Testis (tissue), 3 donors: Measurements from ENCODE around the gene CDK5R1. TPM values are rescaled to one million over a fixed set of nuclear protein-coding genes. Genes with fewer than 3 reads are reported as not detected.

Experiments used
- DNase-seq: peaks from one replicate; pipeline ENCODE4 v3.0.0-alpha.2; 2019
- H3K27ac ChIP-seq, 2 donors: fragments of 200-600 bp; sonication (generic); one replicate each; pipeline ENCODE4 v1.5.1; 2019
- H3K27me3 ChIP-seq: fragments of 200-600 bp; sonication (generic); one replicate; pipeline ENCODE4 v1.5.1; 2019
- H3K36me3 ChIP-seq: fragments of 200-600 bp; sonication (generic); one replicate; pipeline ENCODE4 v1.5.1; 2017; ENCODE audit warnings: low read depth; ENCODE audit errors: missing control alignments
- H3K4me1 ChIP-seq: fragments of 200-600 bp; sonication (generic); one replicate; pipeline ENCODE4 v1.5.1; 2019
- H3K4me3 ChIP-seq, 2 donors: fragments of 200-600 bp; sonication (generic); one replicate each; pipeline ENCODE4 v1.5.1; 2017 to 2019
- H3K9me3 ChIP-seq: fragments of 200-600 bp; sonication (generic); one replicate; pipeline ENCODE4 v1.5.1; 2017
- POLR2A ChIP-seq: fragments of 450-650 bp; IDR thresholded peaks from one replicate; pipeline ENCODE4 v1.6.1; 2017; ENCODE audit warnings: antibody characterized with exemption, mild to moderate bottlenecking, moderate library complexity
- WGBS, 2 donors: methylation state at CpG; one replicate each; pipeline ENCODE4 v1.1.5; 2018; 5-methylcytosine and 5-hydroxymethylcytosine counted together
- intact Hi-C: fragments of 100-400 bp; cut with DNase I; formaldehyde crosslinking; loops from one replicate; pipeline ENCODE4 v1.15.1; 2023; ENCODE audit warnings: low total_unique reads
- polyA plus RNA-seq: library from polyadenylated mRNA; stranded (reverse); fragments of 350-450 nt; fragmentation: Illumina TruSeq; extraction: RNeasy Lipid Tissue Mini Kit (QIAGEN cat#74804); gene quantifications from one replicate; pipeline ENCODE4 v1.2.3, GENCODE V29; 2014; ENCODE audit warnings: low read depth, low replicate concordance; ENCODE audit not compliant: insufficient read depth
- total RNA-seq, 2 donors: library from RNA; depleted of rRNA; stranded (reverse); fragments of >200 nt; gene quantifications; one replicate each; pipeline ENCODE4 v1.2.3, GENCODE V29; 2016
- TF ChIP-seq, protein P1 (sequence below), 3 experiments: fragments of 450-650 bp in 2 of 3; fragments of 200-600 bp in 1 of 3; sonication (generic) in 1 of 3; IDR thresholded peaks; one replicate each; pipeline ENCODE4 v1.5.1; 2016 to 2019; ENCODE audit warnings: antibody characterized with exemption in 3 of 3, mild to moderate bottlenecking in 2 of 3, moderate library complexity in 1 of 3

The CDK5R1 gene
- total and polyA plus RNA-seq, 3 donors from 2014 or later: 13.2 to 17.0 (median 16.2) TPM

DNA sequence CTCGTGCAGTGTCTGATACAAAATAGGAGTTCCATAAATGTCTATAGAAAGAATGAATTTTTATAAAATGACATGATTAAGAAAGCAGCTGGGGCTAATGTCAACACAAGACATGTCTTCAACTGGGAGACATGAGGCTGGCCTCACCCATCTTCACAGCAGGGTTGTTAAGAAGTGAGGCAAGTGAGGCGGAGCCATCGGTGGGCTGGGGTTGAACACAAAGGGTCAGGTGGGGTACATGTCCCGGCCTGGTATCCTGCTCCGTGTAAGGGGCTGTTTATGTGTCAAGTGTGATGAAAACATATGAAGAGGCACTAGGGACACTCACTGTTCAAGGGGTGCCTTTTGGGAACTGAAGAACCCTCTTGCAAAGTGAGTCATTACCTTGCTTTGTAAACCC is 22.1 kb downstream of the CDK5R1 start:
- intact Hi-C loops: no loop called here
- no peaks in the 10 kb centered on the region for H3K9me3 ChIP-seq
- no peak overlapping the region for H3K4me3 ChIP-seq
- no peak for DNase-seq
- H3K36me3 ChIP-seq: no peaks in the 10 kb centered on the region
- H3K4me1 ChIP-seq: no peaks in the 10 kb centered on the region
- 89 to 91% methylated on average over 5 of the region's 5 CpGs for WGBS, 2 donors
- TF ChIP-seq, protein P1, sequence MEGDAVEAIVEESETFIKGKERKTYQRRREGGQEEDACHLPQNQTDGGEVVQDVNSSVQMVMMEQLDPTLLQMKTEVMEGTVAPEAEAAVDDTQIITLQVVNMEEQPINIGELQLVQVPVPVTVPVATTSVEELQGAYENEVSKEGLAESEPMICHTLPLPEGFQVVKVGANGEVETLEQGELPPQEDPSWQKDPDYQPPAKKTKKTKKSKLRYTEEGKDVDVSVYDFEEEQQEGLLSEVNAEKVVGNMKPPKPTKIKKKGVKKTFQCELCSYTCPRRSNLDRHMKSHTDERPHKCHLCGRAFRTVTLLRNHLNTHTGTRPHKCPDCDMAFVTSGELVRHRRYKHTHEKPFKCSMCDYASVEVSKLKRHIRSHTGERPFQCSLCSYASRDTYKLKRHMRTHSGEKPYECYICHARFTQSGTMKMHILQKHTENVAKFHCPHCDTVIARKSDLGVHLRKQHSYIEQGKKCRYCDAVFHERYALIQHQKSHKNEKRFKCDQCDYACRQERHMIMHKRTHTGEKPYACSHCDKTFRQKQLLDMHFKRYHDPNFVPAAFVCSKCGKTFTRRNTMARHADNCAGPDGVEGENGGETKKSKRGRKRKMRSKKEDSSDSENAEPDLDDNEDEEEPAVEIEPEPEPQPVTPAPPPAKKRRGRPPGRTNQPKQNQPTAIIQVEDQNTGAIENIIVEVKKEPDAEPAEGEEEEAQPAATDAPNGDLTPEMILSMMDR (IDR thresholded peaks at IDR 0.05): no peak
- TF ChIP-seq POLR2A: no peak
- H3K27ac ChIP-seq: no peak overlapping the region
- H3K27me3 ChIP-seq: no peaks in the 10 kb centered on the region

DNA sequence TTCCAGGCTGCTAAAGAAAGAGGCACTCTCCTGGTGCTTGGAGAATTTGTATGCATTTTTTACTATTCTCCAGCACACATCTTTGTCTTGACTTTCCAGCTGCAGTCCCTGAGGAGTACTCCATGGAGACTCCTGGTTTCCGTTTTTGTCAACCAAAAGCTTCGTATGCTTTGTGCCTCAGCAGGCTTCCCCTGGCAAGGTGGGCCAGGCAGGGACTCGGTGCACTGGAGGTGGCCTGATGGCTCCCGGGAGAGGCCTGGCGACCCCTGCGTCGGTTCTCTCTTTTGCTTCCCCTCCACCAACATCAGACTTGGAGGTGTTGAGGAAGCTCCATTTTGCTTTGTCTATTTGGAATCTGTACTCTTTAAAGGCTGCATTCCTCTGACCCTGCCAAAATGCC is 23.7 kb downstream of the CDK5R1 start:
- Histone ChIP-seq H3K9me3 (no peaks in the 10 kb centered on the region), H3K27ac (no peak overlapping the region), H3K27me3 (no peaks in the 10 kb centered on the region), H3K36me3 (no peaks in the 10 kb centered on the region), H3K4me1 (no peaks in the 10 kb centered on the region), H3K4me3 (no peak overlapping the region)
- 94% methylated on average over 7 of the region's 7 CpGs for WGBS, 2 donors
- no peak for DNase-seq
- intact Hi-C loops: no loop called here
- TF ChIP-seq POLR2A: no peak
- TF ChIP-seq, protein P1 (IDR thresholded peaks at IDR 0.05): no peak

DNA sequence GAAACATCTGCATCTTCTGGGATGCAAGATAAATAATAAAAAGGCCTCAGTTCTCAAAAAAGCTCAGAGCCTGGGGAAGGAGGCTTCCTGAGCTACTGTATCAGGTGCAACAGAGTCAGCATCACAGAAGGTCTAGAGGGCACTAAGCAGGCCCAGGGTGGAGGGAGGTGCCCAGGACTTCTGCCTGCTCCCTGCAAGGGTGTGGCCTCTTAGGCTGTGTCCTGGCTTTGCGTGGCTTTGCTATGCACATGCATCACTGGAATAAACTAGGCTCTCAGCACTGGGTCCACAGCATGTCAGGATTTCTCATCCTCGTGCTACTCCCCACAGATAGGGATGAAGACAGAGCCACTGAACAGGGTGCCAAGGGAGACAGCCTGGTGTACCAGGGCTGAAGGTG is 25.5 kb downstream of the CDK5R1 start:
- no peak overlapping the region for H3K4me3 ChIP-seq
- intact Hi-C loops: no loop called here
- no peaks in the 10 kb centered on the region for H3K4me1 ChIP-seq
- H3K27me3 ChIP-seq: no peaks in the 10 kb centered on the region
- H3K27ac ChIP-seq: no peak overlapping the region
- H3K9me3 ChIP-seq: no peaks in the 10 kb centered on the region
- no peaks in the 10 kb centered on the region for H3K36me3 ChIP-seq
- no peak for TF ChIP-seq POLR2A
- TF ChIP-seq, protein P1 (IDR thresholded peaks at IDR 0.05): no peak
- WGBS, 2 donors: 100% methylated on average over 2 of the region's 2 CpGs
- DNase-seq: no peak

DNA sequence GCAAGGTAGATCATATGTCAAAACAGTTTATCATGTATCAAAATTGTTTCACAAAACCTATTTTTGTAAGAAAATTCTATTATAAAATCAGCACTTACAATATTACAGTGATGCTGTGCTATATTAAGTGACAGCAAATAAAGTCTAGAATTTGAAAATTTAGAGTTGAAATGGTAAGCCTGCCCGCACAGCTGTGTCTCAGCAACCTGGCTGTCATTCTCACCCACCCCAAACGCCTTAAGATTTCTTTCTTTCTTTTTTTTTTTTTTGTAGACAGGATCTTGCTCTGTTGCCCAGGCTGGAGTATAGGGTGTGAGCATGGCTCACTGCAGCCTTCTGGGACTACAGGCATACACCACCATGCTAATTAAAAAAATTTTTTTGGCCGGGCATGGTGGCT is 26.8 kb downstream of the CDK5R1 start:
- H3K36me3 ChIP-seq: no peaks in the 10 kb centered on the region
- intact Hi-C loops: no loop called here
- no peak overlapping the region for H3K4me3 ChIP-seq
- H3K27me3 ChIP-seq: no peaks in the 10 kb centered on the region
- H3K9me3 ChIP-seq: no peaks in the 10 kb centered on the region
- no peak for TF ChIP-seq POLR2A
- TF ChIP-seq, protein P1 (IDR thresholded peaks at IDR 0.05): no peak
- no peak for DNase-seq
- H3K4me1 ChIP-seq: no peaks in the 10 kb centered on the region
- WGBS, 2 donors: 86 to 96% methylated on average over 3 of the region's 3 CpGs
- H3K27ac ChIP-seq: no peak overlapping the region

DNA sequence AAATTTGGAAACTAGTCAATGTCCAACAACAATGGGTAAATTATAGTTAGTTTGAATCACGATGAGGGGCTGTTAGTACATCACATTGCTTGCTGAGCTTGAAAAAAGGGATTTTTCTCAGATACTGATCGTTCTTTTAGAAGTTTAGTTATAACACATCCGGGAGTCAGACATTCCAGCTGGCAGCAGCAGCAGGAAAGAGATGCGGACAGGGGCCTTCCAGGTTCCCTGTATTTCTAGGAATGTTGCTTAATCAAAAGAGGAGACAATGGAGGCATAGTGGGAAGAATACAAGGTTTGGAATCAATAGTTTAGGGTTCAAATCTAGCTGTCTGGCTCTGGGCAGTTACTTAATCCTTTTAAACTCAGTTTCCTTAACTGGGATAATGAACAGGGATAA is 27.8 kb downstream of the CDK5R1 start:
- no peak for TF ChIP-seq POLR2A
- TF ChIP-seq, protein P1 (IDR thresholded peaks at IDR 0.05): no peak
- Histone ChIP-seq H3K36me3 (no peaks in the 10 kb centered on the region), H3K27me3 (no peaks in the 10 kb centered on the region), H3K9me3 (no peaks in the 10 kb centered on the region), H3K27ac (no peak overlapping the region), H3K4me3 (no peak overlapping the region), H3K4me1 (no peaks in the 10 kb centered on the region)
- WGBS, 2 donors: 52 to 61% methylated on average over 4 of the region's 4 CpGs
- intact Hi-C loops: no loop called here
- no peak for DNase-seq
